Transverse colon (tissue), 4 donors: ENCODE results near the gene TMEM240.

Experiments
- EP300 ChIP-seq: sonication (generic); formaldehyde crosslinking; IDR thresholded peaks from one replicate; pipeline ENCODE4 v1.6.1; 2017; ENCODE audit warnings: antibody characterized with exemption, low read depth
- POLR2A ChIP-seq: fragments of 450-650 bp; IDR thresholded peaks from one replicate; pipeline ENCODE4 v1.6.1; 2016; ENCODE audit warnings: antibody characterized with exemption, mild to moderate bottlenecking, moderate library complexity
- POLR2AphosphoS5 ChIP-seq, 3 donors: sonication (generic); formaldehyde crosslinking; IDR thresholded peaks; one replicate each; pipeline ENCODE4 v1.6.1; 2016; ENCODE audit warnings: antibody characterized with exemption in 3 of 3
- TF ChIP-seq, protein P1 (sequence below), 5 experiments: fragments of 200-600 bp in 3 of 5; fragments of 450-650 bp in 2 of 5; sonication (generic) in 3 of 5; IDR thresholded peaks; 1 replicate in 2 of 5; 2 replicates in 3 of 5; pipeline ENCODE4 v1.5.1; 2016 to 2017; ENCODE audit warnings: antibody characterized with exemption in 5 of 5, inconsistent platforms in 3 of 5, mild to moderate bottlenecking in 2 of 5, moderate library complexity in 1 of 5

DNA sequence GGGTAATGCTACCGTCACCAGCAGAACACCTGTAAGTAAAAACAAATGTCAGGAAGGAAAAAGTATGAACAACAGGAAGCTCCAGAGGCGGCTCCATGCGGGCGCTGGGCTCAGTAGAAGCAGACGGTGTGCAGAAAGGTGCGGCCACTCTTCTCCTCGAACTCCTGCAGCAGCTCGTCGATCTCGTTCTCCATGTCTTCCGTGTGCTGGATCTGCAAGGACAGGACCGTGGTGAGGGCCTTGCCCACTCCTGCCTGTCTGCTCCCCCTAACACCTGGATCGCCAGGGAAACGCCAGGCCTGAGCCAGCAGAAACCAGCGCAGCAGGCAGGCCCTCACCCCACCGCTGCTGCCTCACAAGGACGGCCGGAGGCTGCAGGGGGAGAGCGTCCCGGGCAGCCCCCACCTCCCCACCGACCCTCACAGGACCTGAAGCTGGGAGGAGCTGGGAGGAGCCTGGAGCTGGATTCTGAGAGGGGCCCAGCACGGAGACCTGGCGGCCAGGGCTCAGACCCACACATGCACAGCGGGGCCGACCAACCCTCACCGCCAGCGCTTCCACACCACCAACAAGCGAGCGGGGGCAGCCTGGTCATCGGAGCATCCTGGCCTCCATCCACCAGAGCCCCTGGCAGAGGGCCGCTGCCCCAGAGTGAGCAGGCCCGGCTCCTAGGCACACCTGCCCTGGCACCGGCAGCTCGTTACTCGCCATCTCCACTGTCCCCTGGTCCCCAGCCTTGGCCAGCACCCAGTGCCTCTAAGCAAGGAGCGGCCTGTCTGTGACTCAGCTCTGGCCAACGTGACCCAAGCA lies 1.7 kb upstream of the TMEM240 start:
- TF ChIP-seq, protein P1, sequence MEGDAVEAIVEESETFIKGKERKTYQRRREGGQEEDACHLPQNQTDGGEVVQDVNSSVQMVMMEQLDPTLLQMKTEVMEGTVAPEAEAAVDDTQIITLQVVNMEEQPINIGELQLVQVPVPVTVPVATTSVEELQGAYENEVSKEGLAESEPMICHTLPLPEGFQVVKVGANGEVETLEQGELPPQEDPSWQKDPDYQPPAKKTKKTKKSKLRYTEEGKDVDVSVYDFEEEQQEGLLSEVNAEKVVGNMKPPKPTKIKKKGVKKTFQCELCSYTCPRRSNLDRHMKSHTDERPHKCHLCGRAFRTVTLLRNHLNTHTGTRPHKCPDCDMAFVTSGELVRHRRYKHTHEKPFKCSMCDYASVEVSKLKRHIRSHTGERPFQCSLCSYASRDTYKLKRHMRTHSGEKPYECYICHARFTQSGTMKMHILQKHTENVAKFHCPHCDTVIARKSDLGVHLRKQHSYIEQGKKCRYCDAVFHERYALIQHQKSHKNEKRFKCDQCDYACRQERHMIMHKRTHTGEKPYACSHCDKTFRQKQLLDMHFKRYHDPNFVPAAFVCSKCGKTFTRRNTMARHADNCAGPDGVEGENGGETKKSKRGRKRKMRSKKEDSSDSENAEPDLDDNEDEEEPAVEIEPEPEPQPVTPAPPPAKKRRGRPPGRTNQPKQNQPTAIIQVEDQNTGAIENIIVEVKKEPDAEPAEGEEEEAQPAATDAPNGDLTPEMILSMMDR (IDR thresholded peaks at IDR 0.05): no peak
- TF ChIP-seq POLR2A: no peak
- no peak for TF ChIP-seq EP300
- TF ChIP-seq POLR2AphosphoS5 (IDR thresholded peaks at IDR 0.05): no peak
